Ishikawa (cell line): Measurements from ENCODE around the gene EPS15.

ENCODE experiments used
- CREB1 ChIP-seq: IDR thresholded peaks from 2 replicates; pipeline ENCODE4 v1.6.1; 2012; ENCODE audit warnings: low read depth
- EP300 ChIP-seq: IDR thresholded peaks from 2 replicates; pipeline ENCODE4 v1.6.1; 2012; ENCODE audit warnings: borderline replicate concordance
- MAX ChIP-seq: IDR thresholded peaks from 2 replicates; pipeline ENCODE4 v1.6.1; 2012
- RAD21 ChIP-seq: IDR thresholded peaks from 2 replicates; pipeline ENCODE4 v1.6.1; 2012; ENCODE audit warnings: low read depth
- TAF1 ChIP-seq: IDR thresholded peaks from 2 replicates; pipeline ENCODE4 v1.6.1; 2012; ENCODE audit warnings: low read depth, mild to moderate bottlenecking
- YY1 ChIP-seq: IDR thresholded peaks from 2 replicates; pipeline ENCODE4 v1.6.1; 2012; ENCODE audit warnings: low read depth
- TF ChIP-seq, protein P1 (sequence below): IDR thresholded peaks from 2 replicates; pipeline ENCODE4 v1.6.1; 2012; ENCODE audit warnings: low read depth, mild to moderate bottlenecking

DNA sequence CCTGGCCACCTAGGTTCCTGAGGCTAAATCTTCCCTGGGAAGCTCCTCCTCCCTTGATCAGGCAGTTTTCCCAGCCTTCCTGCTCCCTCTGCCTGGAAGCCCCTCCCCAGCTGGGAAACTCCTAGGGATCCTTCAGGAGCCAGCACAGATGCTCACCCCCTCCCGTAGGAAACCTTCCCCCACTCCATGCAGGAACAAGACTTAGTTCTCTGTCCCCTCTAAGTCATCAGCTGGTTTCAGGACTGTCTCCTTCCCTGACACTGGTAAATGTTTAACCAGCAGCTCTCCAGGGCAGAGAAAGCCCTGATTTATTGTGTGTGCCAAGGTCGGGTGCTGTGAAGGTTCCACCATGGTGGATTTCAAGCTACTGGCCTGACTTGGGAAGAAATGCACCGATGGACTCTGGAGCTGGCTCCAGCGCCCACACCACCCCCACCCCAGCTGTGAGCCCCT lies 213.7 kb downstream of the EPS15 start:
- TF ChIP-seq RAD21 (no peak), TAF1 (no peak), CREB1 (no peak), YY1 (no peak), EP300 (no peak), MAX (no peak)
- TF ChIP-seq, protein P1, sequence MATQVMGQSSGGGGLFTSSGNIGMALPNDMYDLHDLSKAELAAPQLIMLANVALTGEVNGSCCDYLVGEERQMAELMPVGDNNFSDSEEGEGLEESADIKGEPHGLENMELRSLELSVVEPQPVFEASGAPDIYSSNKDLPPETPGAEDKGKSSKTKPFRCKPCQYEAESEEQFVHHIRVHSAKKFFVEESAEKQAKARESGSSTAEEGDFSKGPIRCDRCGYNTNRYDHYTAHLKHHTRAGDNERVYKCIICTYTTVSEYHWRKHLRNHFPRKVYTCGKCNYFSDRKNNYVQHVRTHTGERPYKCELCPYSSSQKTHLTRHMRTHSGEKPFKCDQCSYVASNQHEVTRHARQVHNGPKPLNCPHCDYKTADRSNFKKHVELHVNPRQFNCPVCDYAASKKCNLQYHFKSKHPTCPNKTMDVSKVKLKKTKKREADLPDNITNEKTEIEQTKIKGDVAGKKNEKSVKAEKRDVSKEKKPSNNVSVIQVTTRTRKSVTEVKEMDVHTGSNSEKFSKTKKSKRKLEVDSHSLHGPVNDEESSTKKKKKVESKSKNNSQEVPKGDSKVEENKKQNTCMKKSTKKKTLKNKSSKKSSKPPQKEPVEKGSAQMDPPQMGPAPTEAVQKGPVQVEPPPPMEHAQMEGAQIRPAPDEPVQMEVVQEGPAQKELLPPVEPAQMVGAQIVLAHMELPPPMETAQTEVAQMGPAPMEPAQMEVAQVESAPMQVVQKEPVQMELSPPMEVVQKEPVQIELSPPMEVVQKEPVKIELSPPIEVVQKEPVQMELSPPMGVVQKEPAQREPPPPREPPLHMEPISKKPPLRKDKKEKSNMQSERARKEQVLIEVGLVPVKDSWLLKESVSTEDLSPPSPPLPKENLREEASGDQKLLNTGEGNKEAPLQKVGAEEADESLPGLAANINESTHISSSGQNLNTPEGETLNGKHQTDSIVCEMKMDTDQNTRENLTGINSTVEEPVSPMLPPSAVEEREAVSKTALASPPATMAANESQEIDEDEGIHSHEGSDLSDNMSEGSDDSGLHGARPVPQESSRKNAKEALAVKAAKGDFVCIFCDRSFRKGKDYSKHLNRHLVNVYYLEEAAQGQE: no peak
